Fibroblast of villous mesenchyme (primary cell): ENCODE results near the gene SS18L1. TPM values are rescaled to one million over a fixed set of nuclear protein-coding genes. Genes with fewer than 3 reads are reported as not detected.
"Not testable (repeated sequence)": the region's sequence is repeated elsewhere in the genome, so short reads cannot be mapped to it uniquely, and the experiment has no call there.

Experiments used
- DNase-seq: peaks from one replicate; pipeline ENCODE4 v3.0.0-alpha.2; 2010; ENCODE audit warnings: low read depth
- H3K4me3 ChIP-seq: 2 replicates; pipeline ENCODE4 v1.5.1; 2011; ENCODE audit warnings: low read depth, mild to moderate bottlenecking, low read length
- CTCF ChIP-seq: IDR thresholded peaks from 2 replicates; pipeline ENCODE4 v1.5.1; 2012; ENCODE audit warnings: low read depth, mild to moderate bottlenecking, low read length; ENCODE audit not compliant: insufficient read depth
- total RNA-seq: library from RNA; depleted of rRNA; stranded (reverse); fragments of >200 nt; gene quantifications from 2 replicates; pipeline ENCODE4 v1.2.3, GENCODE V29; 2012

The SS18L1 gene
- total RNA-seq, 1 donor = 14.2 TPM

- peak overlapping the region; percentile 78 for H3K4me3 ChIP-seq
- TF ChIP-seq CTCF = no peak
- DNase-seq = peak; percentile 78
These were observed 622 bp downstream of the SS18L1 start for GRCh38 chr20:62143957-62144825.

- no peak for TF ChIP-seq CTCF
- no peak overlapping the region for H3K4me3 ChIP-seq
- DNase-seq = no peak
These were observed 2.1 kb downstream of the SS18L1 start for GRCh38 chr20:62145688-62146018.

GRCh38 chr20:62146019-62146755 lies 2.6 kb downstream of the SS18L1 start:
- no peak for TF ChIP-seq CTCF
- DNase-seq = no peak
- no peak overlapping the region for H3K4me3 ChIP-seq

GRCh38 chr20:62147125-62147524 lies 3.6 kb downstream of the SS18L1 start:
- DNase-seq = no peak
- no peak for TF ChIP-seq CTCF
- H3K4me3 ChIP-seq = no peak overlapping the region

- no peak for DNase-seq
- no peak for TF ChIP-seq CTCF
- no peak overlapping the region for H3K4me3 ChIP-seq
These were observed 4.0 kb downstream of the SS18L1 start for GRCh38 chr20:62147528-62147927.

- H3K4me3 ChIP-seq, DNase-seq: not testable (repeated sequence)
These were observed 4.8 kb downstream of the SS18L1 start for GRCh38 chr20:62148383-62148782.

- H3K4me3 ChIP-seq = no peak overlapping the region
- no peak for TF ChIP-seq CTCF
- no peak for DNase-seq
These were observed 5.3 kb downstream of the SS18L1 start for GRCh38 chr20:62148908-62149314.
